Limb (tissue), 2 donors: Measurements from ENCODE around the gene EXD3.
A peak's percentile ranks its signal among the peaks of the same experiment; 100 is the strongest.

Source experiments
- DNase-seq, 2 donors: peaks; one replicate each; pipeline ENCODE4 v3.0.0-alpha.2; 2016; ENCODE audit errors: extremely low spot score in 2 of 2

EXD3 gene

DNA sequence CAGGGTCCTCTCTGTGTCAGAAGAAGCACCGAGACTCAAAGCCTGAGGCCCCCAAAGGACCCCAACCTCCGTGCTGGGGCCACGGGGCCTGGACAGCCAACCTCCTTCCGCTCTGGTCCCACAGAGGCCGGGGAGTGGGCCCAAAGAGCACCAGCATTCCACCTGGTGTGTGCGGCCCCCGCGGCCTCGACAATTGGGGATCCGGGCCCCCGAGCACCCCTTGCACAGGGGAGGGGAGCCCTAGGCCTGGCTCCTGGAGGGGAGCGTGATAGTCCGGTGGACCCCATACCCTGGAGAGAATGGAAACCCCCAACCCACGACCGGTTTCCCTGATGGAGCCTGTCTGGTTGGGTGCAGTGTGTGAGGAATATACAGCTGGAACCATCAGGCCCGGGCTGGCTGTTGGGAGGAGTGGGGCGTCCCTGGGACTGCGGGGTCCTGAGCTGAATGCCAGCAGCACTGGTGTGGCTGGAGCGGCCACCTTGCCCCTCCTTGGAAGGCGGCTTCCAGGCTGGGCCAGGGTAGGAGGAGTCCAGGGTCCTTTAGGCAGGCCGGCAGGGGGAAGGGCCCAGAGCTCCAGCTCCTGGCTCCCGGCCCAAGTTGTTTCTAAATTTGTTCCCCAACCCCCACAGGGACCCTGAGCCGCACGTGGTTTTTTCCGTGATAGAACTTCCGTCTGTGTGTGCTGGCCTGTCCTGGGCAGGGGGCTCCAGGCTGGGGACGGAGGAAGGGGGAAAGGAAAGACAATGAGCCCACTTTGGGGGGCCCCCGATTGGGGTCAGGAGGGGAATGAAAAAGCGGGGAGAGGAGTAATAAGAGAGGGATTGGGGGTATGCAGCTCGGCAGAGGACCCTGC lies 146.3 kb downstream of the EXD3 start:
- peak; percentile 80 to 85 for DNase-seq

DNA sequence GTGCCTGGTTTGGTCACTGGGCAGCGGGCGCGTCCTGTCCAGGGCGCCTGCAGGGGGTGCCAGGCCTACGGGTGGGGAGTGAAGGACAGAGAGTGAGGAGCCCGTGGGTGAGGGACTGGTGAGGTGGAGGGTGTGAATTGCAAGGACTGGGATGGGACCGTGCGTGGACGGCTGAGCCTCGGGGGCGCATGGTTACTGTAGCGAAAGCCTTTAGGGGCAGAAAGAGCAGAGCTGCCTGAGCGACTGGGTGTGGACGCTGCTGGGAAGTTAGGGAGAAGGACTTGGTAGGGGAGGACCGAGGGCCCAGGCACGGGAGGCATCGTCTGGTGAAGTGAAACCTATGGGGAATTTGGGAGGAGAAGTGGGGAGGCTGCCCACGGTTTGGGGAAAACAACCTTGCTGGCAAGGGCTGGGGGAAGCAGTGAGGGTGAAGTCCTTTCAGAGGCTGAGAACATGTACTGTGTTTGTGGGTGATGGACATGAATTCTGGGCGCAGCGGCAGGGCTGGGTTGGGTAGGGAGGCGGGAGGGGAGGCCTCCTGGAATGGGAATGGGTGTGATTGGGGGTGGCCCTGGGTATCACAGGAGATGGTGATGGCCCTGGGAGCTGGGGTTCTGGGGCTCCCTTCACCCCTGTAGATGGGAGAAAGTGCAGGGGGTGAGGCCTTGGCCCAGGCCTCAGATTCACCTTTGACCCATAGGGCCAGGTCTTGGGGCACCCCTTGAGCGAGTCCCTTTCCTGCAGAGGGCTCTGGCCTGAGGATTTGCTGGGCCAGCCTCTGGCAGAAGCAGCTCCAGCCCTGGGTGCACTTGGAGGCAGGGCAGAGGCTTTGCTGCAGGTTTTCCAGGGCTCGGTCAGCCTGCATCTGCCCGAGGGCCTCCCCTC lies 147.1 kb downstream of the EXD3 start:
- DNase-seq: no peak

DNA sequence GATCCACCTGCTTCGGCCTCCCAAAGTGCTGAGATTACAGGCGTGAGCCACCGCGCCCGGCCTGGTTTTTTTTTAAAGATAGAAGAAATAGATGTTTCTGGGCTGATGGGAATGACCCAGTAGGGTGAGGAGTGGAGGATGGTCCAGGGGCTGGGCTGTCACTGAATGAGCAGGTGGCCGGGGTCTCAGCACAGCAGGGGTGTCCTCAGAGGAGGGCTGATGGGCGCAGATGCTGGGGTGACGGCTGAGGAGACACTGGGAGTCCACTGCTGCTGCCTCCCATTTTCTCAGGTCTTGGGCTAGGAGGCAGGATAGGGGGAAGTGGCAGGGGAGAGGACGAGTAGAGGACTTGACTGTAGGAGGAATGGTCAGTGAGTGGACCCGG lies 147.8 kb downstream of the EXD3 start:
- no peak for DNase-seq

GRCh38 chr9:137273611-137274320 lies 149.2 kb downstream of the EXD3 start:
- DNase-seq: no peak

- DNase-seq: no peak
Observed at GRCh38 chr9:137273095-137273490, 149.9 kb downstream of the EXD3 start.

DNA sequence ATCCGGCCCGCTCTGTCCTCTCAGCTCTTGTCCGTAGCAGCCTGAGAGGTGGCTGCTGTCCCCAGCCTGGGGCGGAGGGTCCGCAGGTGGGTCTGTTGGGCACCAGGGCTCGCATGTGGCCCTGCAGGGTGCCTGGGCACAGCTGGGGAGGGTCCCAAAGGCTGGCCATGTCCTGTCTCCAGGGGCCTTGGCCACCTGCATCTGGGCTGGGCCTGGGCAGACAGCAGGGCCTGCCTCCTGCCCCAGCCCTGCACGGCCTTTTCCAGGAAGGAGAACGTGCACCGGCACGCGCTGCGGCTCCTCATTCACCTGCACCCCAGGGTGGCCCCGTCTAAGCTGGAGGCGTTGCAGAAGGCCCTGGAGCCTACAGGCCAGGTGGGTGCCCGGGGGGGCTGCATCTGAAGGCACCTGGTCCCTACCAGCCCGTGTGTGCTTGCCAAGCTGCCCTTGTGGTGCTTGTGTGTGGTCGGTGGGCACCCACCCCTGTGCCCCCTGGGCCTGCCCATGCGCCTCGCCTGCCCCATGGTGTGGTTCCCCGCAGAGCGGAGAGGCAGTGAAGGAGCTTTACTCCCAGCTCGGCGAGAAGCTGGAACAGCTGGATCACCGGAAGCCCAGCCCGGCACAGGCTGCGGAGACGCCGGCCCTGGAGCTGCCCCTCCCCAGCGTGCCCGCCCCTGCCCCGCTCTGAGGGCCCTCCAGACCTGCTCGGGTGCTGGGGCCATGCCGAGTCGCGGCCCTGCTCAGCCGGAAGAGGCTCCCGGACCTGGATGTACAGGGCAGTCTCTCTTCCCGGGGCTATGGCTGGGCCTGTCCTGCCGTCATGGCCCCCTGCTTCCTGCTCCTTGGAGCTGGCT lies 150.5 kb downstream of the EXD3 start:
- no peak for DNase-seq

- no peak for DNase-seq
Observed at GRCh38 chr9:137271696-137272076, 151.3 kb downstream of the EXD3 start.

GRCh38 chr9:137270929-137271695 lies 151.8 kb downstream of the EXD3 start:
- DNase-seq: no peak

DNA sequence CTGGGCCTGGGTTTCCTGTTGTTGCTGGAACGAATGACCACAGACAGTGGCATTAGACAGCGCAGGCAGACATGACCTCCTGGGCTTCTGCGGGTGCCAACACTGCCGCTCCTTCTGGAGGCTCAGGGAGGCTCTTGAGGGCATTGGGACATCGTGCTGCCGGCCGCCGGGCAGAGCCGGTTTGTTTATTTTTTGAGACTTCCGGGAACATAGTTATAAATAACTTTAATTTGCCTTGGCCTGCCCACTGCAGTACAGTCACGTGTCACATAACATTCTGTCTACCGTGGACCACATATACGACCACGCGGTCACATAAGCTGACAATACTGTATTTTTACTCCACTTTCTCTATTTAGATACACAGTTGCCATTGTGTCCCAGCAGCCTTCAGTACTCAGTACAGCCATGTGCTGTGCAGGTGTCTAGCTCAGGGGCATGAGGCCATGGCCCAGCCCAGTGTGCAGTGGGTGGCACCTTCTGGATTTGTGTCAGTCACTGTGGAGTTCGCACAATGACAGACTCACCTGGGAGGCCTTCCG lies 153.7 kb downstream of the EXD3 start:
- DNase-seq: no peak

DNA sequence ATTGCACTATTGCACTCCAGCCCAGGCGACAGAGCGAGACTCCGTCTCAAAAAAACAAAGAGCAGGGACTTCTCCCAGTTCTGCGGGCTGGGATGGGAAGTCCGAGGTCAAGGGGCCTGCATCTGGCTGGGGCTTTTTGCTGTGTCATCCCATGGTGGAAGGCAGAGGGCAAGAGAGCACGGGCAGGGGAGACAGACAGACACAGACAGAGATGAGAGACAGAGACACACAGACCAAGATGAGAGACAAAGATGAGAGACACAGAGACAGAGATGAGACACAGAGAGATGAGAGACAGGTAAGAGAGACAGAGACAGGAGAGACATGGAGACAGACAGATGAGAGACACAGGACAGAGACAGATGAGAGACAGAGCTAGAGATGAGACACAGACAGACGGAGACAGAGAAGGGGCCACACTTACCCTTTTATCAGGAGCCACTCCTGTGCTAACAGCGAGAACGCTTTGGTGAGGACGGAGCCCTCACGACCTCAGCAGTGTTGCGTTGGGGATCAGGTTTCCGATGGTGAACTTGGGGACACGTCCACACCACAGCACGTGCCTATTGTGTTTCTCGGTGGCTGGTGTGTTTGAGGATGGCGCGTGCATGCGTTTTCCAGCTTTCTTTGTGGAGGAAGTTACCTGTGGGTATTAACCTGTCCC lies 154.3 kb downstream of the EXD3 start:
- DNase-seq: no peak

DNA sequence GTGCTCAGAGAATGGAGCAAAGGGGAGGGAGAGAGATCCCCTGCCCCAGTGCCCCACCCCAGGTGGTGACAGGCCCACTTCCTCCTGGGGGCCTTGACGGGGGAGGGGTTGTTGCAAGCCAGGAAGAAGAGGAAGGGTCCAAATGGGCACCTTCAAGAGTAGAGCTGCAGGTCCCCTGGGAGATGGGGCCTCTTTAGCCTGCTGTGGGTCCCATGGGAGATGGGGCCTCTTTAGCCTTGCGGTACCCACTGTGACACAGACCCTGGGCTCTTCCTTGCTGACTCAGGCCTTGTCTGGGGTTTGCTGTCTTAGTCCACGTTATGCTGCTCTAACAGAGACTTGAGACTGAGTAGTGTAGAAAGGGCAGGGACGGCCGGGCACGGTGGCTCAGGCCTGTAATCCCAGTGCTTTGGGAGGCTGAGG lies 155.0 kb downstream of the EXD3 start:
- DNase-seq: no peak

GRCh38 chr9:137266585-137267453 lies 156.1 kb downstream of the EXD3 start:
- DNase-seq: no peak

- DNase-seq: no peak
Observed at GRCh38 chr9:137266162-137266527, 156.8 kb downstream of the EXD3 start.

DNA sequence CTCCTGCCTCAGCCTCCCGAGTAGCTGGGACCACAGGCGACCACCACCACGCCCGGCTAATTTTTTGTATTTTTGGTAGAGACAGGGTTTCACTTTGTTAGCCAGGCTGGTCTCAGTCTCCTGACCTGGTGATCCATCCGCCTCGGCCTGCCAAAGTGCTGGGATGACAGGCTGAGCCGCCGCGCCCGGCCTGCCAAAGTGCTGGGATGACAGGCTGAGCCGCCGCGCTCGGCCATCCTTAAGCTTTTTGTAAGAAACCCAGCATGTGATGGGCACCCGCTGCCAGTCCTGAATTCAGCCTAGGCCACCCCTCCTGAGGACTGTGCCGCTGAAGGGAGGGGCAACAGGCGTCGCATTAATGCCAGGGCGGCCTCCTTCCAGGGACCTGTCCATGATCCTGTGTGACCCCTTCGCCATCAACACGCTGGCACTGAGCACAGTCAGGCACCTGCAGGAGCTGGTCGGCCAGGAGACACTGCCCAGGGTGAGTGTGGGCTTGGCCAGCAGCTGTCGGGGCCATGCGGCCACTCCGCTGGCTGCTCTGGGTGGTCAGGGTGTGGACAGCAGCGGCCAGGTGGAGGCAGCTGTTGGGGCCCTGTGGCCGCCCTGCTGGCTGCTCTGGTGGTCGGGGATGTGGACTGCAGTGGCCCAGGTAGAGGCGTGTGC lies 157.3 kb downstream of the EXD3 start:
- no peak for DNase-seq

GRCh38 chr9:137264067-137264466 lies 158.9 kb downstream of the EXD3 start:
- no peak for DNase-seq

DNA sequence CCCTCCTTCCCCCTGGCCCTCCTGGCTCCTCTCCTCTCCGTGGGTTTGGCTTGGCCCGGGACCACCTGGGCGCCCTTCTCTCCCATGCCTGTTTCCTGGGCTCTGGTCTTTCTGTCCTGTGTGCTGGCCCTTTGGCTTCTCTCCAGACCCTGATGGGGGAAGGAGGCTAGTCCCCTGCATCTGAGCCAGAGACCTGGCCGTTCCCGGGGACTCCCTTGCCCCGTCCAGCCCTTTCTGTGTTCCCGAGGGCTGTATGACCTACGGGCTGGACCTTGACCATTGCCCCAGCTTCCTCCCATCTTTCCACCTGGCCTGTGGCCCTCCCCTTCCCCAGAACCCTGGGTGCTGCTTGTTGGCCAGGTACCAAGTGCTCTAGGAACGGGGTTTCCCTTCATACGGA lies 159.5 kb downstream of the EXD3 start:
- DNase-seq: no peak

- DNase-seq: no peak
Observed at GRCh38 chr9:137262909-137263285, 160.1 kb downstream of the EXD3 start.
